Raji (cell line): ENCODE measurements around the gene NIT1.

Experiments
- POLR2A ChIP-seq: IDR thresholded peaks from 2 replicates; pipeline ENCODE4 v1.6.1; 2011; ENCODE audit warnings: low read depth, low read length, control low read depth; ENCODE audit not compliant: insufficient read depth

Gene NIT1

GRCh38 chr1:161168906-161169305, 51.0 kb downstream of the NIT1 start:
- TF ChIP-seq POLR2A = no peak
